K562 (cell line): ENCODE data around the gene THAP2. TPM values are rescaled to one million over a fixed set of nuclear protein-coding genes. Genes with fewer than 3 reads are reported as not detected.

Experiments used
- ARID1B ChIP-seq: fragments of 450-650 bp; IDR thresholded peaks from 2 replicates; pipeline ENCODE4 v1.6.1; 2016; ENCODE audit warnings: antibody characterized with exemption, mild to moderate bottlenecking, inconsistent platforms
- CBFA2T3 ChIP-seq: fragments of 450-650 bp; IDR thresholded peaks from 2 replicates; pipeline ENCODE4 v1.6.1; 2017
- ELF1 ChIP-seq: fragments of 200-800 bp; sonication (Bioruptor generic); IDR thresholded peaks from 2 replicates; pipeline ENCODE4 v1.6.1; 2016; ENCODE audit warnings: missing genetic modification characterization, missing compliant biosample characterization
- HDAC1 ChIP-seq, 2 experiments: fragments of 450-650 bp; IDR thresholded peaks; 2 replicates each; pipeline ENCODE4 v1.6.1; 2016 to 2017; ENCODE audit warnings: inconsistent platforms in 1 of 2, mild to moderate bottlenecking in 1 of 2, moderate library complexity in 1 of 2
- HDAC8 ChIP-seq: fragments of 450-650 bp; IDR thresholded peaks from 2 replicates; pipeline ENCODE4 v1.6.1; 2016; ENCODE audit warnings: mild to moderate bottlenecking, missing genetic modification characterization, moderate library complexity, missing compliant biosample characterization
- MCM2 ChIP-seq: fragments of 450-650 bp; IDR thresholded peaks from 2 replicates; pipeline ENCODE4 v1.6.1; 2017; ENCODE audit warnings: low read depth, mild to moderate bottlenecking
- MTA3 ChIP-seq: fragments of 450-650 bp; formaldehyde crosslinking; IDR thresholded peaks from 2 replicates; pipeline ENCODE4 v1.6.1; 2017; ENCODE audit warnings: mild to moderate bottlenecking, borderline replicate concordance
- MYBL2 ChIP-seq, 2 experiments: fragments of 450-650 bp in 1 of 2; sonication (generic) in 1 of 2; formaldehyde crosslinking in 1 of 2; IDR thresholded peaks; 2 replicates each; pipeline versions ENCODE4 v1.6.1 to v1.8.1; 2017 to 2022; ENCODE audit warnings: borderline replicate concordance in 1 of 2, inconsistent platforms in 1 of 2, low read depth in 1 of 2, mild to moderate bottlenecking in 1 of 2, missing genetic modification reagents in 1 of 2, moderate library complexity in 1 of 2
- NFYB ChIP-seq: IDR thresholded peaks from 2 replicates; pipeline ENCODE4 v1.6.1; 2011; ENCODE audit warnings: mild to moderate bottlenecking, moderate library complexity; ENCODE audit not compliant: insufficient read length; ENCODE audit errors: extremely low read depth
- NR1H2 ChIP-seq: sonication (generic); formaldehyde crosslinking; IDR thresholded peaks from 2 replicates; pipeline ENCODE4 v1.4.0; 2020; ENCODE audit warnings: mild to moderate bottlenecking, missing genetic modification reagents
- NR4A1 ChIP-seq, 2 experiments: fragments of 250-450 bp in 1 of 2; fragments of 450-650 bp in 1 of 2; sonication (Bioruptor Pico) in 1 of 2; IDR thresholded peaks; 2 replicates each; pipeline versions ENCODE4 v1.4.0 to v1.6.1; 2016 to 2020; ENCODE audit warnings: mild to moderate bottlenecking in 2 of 2, missing compliant biosample characterization in 1 of 2, missing genetic modification characterization in 1 of 2, moderate library complexity in 1 of 2
- PHF8 ChIP-seq: fragments of 200-600 bp; sonication (generic); IDR thresholded peaks from 2 replicates; pipeline ENCODE4 v1.6.1; 2012; ENCODE audit warnings: mixed run types, mild to moderate bottlenecking, inconsistent platforms, low read length, moderate library complexity, borderline replicate concordance
- XRCC5 ChIP-seq: fragments of 200-400 bp; formaldehyde crosslinking; IDR thresholded peaks from 2 replicates; pipeline ENCODE4 v1.6.1; 2017; ENCODE audit warnings: low read depth, mild to moderate bottlenecking, low read length
- ZBTB17 ChIP-seq: fragments of 450-650 bp; formaldehyde crosslinking; IDR thresholded peaks from 2 replicates; pipeline ENCODE4 v1.4.0; 2020; ENCODE audit warnings: mild to moderate bottlenecking
- ZKSCAN1 ChIP-seq: fragments of 150-350 bp; IDR thresholded peaks from 2 replicates; pipeline ENCODE4 v1.6.1; 2016; ENCODE audit warnings: low read depth, low read length
- polyA plus RNA-seq, 8 experiments: library from polyadenylated mRNA; depleted of rRNA in 4 of 8; stranded (reverse) in 5 of 8; unstranded in 3 of 8; fragments of >200 nt; fragmentation: Nextera tagmentation in 2 of 8; fragmentation: Illumina TruSeq in 1 of 8; extraction: Ambion mirVana in 2 of 8; extraction: Trizol in 1 of 8; gene quantifications; 2 replicates each; pipeline versions ENCODE4 v1.2.1 to v1.2.3, GENCODE V29; 2011 to 2014; ENCODE audit warnings: inconsistent platforms in 1 of 8, missing spikeins in 1 of 8
- total RNA-seq, 7 experiments: library from RNA; depleted of rRNA in 6 of 7; stranded (reverse); fragments of >200 nt in 6 of 7; fragmentation: Illumina TruSeq in 2 of 7; extraction: Trizol in 2 of 7; gene quantifications; 2 replicates each; pipeline versions ENCODE4 v1.2.1 to v1.2.3, GENCODE V29; 2011 to 2021; ENCODE audit warnings: low replicate concordance in 1 of 7
- TF ChIP-seq, protein P1 (sequence below): fragments of 250-450 bp; sonication (Bioruptor Pico); IDR thresholded peaks from 2 replicates; pipeline ENCODE4 v1.9.0; 2021; ENCODE audit warnings: mild to moderate bottlenecking, inconsistent platforms
- TF ChIP-seq, protein P2 (sequence below): fragments of 450-650 bp; formaldehyde crosslinking; IDR thresholded peaks from 2 replicates; pipeline ENCODE4 v1.4.0; 2020; ENCODE audit warnings: mild to moderate bottlenecking, moderate library complexity

The THAP2 gene
- total and polyA plus RNA-seq, 9 of the 15 experiments (the other 6 are each of a cell fraction or from before 2014, with no cell fraction given) = 1.8 to 18.9 (median 7.3) TPM

DNA sequence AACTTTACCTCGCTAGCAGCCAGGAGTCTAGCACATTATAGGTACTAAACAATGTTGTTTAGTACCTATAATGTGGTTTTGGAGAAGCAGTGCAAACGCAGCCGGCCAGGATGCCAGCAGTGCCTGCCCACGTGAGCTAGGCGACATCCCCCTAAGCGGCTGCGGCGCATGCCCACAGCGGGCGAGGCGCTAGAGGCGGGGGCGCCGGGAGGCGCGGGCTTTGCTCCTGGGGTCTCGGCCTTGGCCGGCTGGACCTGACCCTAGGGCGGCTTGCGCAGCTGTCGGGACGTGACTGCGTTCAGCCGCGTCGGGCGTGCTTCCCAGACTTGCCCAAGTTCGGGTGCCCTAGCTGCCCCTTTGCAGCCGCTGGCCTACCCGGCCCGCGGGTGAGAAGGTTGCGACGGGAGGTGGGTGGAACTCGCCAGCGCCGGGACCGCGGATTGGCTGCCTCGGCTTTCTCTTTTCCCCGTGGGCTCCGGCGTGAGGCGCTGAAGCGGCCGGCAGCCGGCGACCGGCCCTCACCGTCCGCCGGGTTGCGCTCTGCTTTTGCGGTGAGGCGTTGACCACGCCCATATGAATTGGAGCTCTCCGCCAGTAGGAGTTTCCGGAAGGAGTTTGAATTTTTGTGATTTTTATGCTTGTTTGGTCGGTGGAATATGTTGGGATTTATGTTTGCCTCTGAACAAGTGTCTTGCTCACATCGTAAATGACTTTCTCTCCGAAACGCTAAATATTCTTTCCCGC, 22.0 kb downstream of the THAP2 start, which contains the start of gene TMEM19 (continued):
- TF ChIP-seq, protein P1, sequence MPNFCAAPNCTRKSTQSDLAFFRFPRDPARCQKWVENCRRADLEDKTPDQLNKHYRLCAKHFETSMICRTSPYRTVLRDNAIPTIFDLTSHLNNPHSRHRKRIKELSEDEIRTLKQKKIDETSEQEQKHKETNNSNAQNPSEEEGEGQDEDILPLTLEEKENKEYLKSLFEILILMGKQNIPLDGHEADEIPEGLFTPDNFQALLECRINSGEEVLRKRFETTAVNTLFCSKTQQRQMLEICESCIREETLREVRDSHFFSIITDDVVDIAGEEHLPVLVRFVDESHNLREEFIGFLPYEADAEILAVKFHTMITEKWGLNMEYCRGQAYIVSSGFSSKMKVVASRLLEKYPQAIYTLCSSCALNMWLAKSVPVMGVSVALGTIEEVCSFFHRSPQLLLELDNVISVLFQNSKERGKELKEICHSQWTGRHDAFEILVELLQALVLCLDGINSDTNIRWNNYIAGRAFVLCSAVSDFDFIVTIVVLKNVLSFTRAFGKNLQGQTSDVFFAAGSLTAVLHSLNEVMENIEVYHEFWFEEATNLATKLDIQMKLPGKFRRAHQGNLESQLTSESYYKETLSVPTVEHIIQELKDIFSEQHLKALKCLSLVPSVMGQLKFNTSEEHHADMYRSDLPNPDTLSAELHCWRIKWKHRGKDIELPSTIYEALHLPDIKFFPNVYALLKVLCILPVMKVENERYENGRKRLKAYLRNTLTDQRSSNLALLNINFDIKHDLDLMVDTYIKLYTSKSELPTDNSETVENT (CRISPR knock-in tag) = peak; percentile 90; the same call in 1 of the 2 replicates
- TF ChIP-seq MYBL2 (IDR thresholded peaks at IDR 0.05; ENCODE audit: low read depth) (peak; percentile 92), MYBL2 (CRISPR knock-in tag; IDR thresholded peaks at IDR 0.05; ENCODE audit: borderline replicate concordance) (no peak), PHF8 (peak; percentile 97), NFYB (peak; percentile 75), NR4A1 (CRISPR knock-in tag; IDR thresholded peaks at IDR 0.05) (0 out of 2 replicates have a peak, but pooled peaks have one; percentile 41), NR4A1 (tag; IDR thresholded peaks at IDR 0.05) (0 out of 2 replicates have a peak, but pooled peaks have one; percentile 51), MTA3 (peak; percentile 85; the same call in 1 of the 2 replicates), ZBTB17 (peak; percentile 65), ARID1B (no peak; the same call in 1 of the 2 replicates), ZKSCAN1 (peak; percentile 23; the same call in 1 of the 2 replicates), HDAC8 (tag) (0 out of 2 replicates have a peak, but pooled peaks have one; percentile 59), XRCC5 (peak; percentile 88; the same call in 1 of the 2 replicates), MCM2 (no peak), ELF1 (tag) (peak; percentile 78), NR1H2 (CRISPR knock-in tag) (no peak), CBFA2T3 (0 out of 2 replicates have a peak, but pooled peaks have one; percentile 8), HDAC1 (IDR thresholded peaks at IDR 0.05) (0 out of 4 replicates have a peak, but pooled peaks of 1 of the 2 experiments have one; percentile 26)
- TF ChIP-seq, protein P2, sequence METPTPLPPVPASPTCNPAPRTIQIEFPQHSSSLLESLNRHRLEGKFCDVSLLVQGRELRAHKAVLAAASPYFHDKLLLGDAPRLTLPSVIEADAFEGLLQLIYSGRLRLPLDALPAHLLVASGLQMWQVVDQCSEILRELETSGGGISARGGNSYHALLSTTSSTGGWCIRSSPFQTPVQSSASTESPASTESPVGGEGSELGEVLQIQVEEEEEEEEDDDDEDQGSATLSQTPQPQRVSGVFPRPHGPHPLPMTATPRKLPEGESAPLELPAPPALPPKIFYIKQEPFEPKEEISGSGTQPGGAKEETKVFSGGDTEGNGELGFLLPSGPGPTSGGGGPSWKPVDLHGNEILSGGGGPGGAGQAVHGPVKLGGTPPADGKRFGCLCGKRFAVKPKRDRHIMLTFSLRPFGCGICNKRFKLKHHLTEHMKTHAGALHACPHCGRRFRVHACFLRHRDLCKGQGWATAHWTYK (CRISPR knock-in tag) = peak; percentile 81; the same call in 1 of the 2 replicates
